OCI-LY3 (cell line): ENCODE data around the gene ITGA3.

Experiments used
- H2AFZ ChIP-seq: fragments of 200-600, 300-600 bp; shearing (Covaris generic); 2 replicates; pipeline ENCODE4 v1.6.0; 2014; ENCODE audit warnings: antibody characterized with exemption, low read depth, low read length
- H3K27ac ChIP-seq: fragments of 200-600, 300-600 bp; sonication (generic); 2 replicates; pipeline ENCODE4 v1.5.1; 2014; ENCODE audit warnings: mild to moderate bottlenecking, low read length, moderate library complexity, mixed read lengths
- H3K27me3 ChIP-seq: fragments of 200-600, 300-600 bp; sonication (generic); 2 replicates; pipeline ENCODE4 v1.6.1; 2014; ENCODE audit warnings: low read depth, low read length, mixed read lengths
- H3K36me3 ChIP-seq: fragments of 200-600, 300-600 bp; sonication (generic); replicated peaks from 2 replicates; pipeline ENCODE3; 2014; ENCODE audit warnings: low read depth, low read length, mixed read lengths
- H3K4me1 ChIP-seq: fragments of 300-600, 200-600 bp; sonication (generic); 2 replicates; pipeline ENCODE4 v1.6.1; 2014; ENCODE audit warnings: low read length, mixed read lengths
- H3K4me2 ChIP-seq: fragments of 200-600, 300-600 bp; sonication (generic); 2 replicates; pipeline ENCODE4 v1.6.1; 2014; ENCODE audit warnings: low read length, mixed read lengths
- H3K4me3 ChIP-seq: fragments of 300-600, 200-600 bp; sonication (generic); 2 replicates; pipeline ENCODE4 v1.5.1; 2014; ENCODE audit warnings: antibody characterized with exemption, mild to moderate bottlenecking, low read length, moderate library complexity
- H3K79me2 ChIP-seq: fragments of 300-600, 200-600 bp; shearing (Covaris generic); 2 replicates; pipeline ENCODE4 v1.6.1; 2014; ENCODE audit warnings: mild to moderate bottlenecking, low read length, mixed read lengths
- H3K9ac ChIP-seq: fragments of 300-600, 200-600 bp; shearing (Covaris generic); 2 replicates; pipeline ENCODE4 v1.6.0; 2014; ENCODE audit warnings: mild to moderate bottlenecking, low read length, moderate library complexity
- H3K9me3 ChIP-seq: fragments of 200-600, 300-600 bp; shearing (Covaris generic); 2 replicates; pipeline ENCODE4 v1.6.1; 2014; ENCODE audit warnings: low read length, mixed read lengths; ENCODE audit not compliant: insufficient read depth
- H4K20me1 ChIP-seq: fragments of 200-600, 300-600 bp; sonication (generic); 2 replicates; pipeline ENCODE4 v1.6.1; 2016; ENCODE audit warnings: low read length, mixed read lengths; ENCODE audit not compliant: insufficient read depth
- EZH2phosphoT487 ChIP-seq: fragments of 200-600 bp; shearing (Covaris generic); IDR thresholded peaks from 2 replicates; pipeline ENCODE4 v1.6.1; 2018; ENCODE audit warnings: antibody characterized with exemption, mixed run types, low read depth
- TF ChIP-seq, protein P1 (sequence below): fragments of 200-600, 300-600 bp; sonication (generic); IDR thresholded peaks from 2 replicates; pipeline ENCODE4 v1.5.1; 2014; ENCODE audit warnings: antibody characterized with exemption, low read length, low read depth

The ITGA3 gene

DNA sequence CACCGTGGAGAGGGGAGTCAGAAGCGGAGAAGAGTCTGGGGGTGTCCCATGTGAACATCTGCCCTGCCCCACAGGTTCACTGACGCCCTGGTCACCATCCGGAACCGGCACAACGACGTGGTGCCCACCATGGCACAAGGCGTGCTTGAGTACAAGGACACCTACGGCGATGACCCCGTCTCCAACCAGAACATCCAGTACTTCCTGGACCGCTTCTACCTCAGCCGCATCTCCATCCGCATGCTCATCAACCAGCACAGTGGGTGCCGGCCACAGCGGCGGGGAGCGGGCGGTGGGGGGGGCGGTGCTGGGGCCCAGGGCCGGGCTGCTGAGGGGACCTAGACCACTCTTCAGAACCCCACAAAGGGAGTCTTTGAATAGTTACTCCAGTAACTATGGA, 49.9 kb downstream of the ITGA3 start:
- Histone ChIP-seq H3K27ac (no peak overlapping the region), H4K20me1 (no peaks in the 10 kb centered on the region), H3K9me3 (no peaks in the 10 kb centered on the region), H3K36me3 (no peaks in the 10 kb centered on the region), H3K4me2 (no peak overlapping the region), H3K4me1 (no peaks in the 10 kb centered on the region), H3K27me3 (no peaks in the 10 kb centered on the region), H3K79me2 (no peaks in the 10 kb centered on the region), H3K9ac (no peak overlapping the region), H3K4me3 (no peak overlapping the region), H2AFZ (no peak overlapping the region)
- TF ChIP-seq EZH2phosphoT487, result no peak
- TF ChIP-seq, protein P1, sequence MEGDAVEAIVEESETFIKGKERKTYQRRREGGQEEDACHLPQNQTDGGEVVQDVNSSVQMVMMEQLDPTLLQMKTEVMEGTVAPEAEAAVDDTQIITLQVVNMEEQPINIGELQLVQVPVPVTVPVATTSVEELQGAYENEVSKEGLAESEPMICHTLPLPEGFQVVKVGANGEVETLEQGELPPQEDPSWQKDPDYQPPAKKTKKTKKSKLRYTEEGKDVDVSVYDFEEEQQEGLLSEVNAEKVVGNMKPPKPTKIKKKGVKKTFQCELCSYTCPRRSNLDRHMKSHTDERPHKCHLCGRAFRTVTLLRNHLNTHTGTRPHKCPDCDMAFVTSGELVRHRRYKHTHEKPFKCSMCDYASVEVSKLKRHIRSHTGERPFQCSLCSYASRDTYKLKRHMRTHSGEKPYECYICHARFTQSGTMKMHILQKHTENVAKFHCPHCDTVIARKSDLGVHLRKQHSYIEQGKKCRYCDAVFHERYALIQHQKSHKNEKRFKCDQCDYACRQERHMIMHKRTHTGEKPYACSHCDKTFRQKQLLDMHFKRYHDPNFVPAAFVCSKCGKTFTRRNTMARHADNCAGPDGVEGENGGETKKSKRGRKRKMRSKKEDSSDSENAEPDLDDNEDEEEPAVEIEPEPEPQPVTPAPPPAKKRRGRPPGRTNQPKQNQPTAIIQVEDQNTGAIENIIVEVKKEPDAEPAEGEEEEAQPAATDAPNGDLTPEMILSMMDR, result no peak

- Histone ChIP-seq H2AFZ (no peak overlapping the region), H3K36me3 (no peaks in the 10 kb centered on the region), H3K4me1 (no peaks in the 10 kb centered on the region), H3K27me3 (no peaks in the 10 kb centered on the region), H3K4me2 (no peak overlapping the region), H3K9ac (no peak overlapping the region), H3K9me3 (no peaks in the 10 kb centered on the region), H3K79me2 (no peaks in the 10 kb centered on the region), H3K4me3 (no peak overlapping the region), H3K27ac (no peak overlapping the region), H4K20me1 (no peaks in the 10 kb centered on the region)
- TF ChIP-seq EZH2phosphoT487, result no peak
- TF ChIP-seq, protein P1, result no peak
Measured at GRCh38 chr17:50106393-50107131, 50.7 kb downstream of the ITGA3 start.

GRCh38 chr17:50107790-50108414, 52.0 kb downstream of the ITGA3 start:
- no peaks in the 10 kb centered on the region for H3K4me1 ChIP-seq
- H3K4me2 ChIP-seq, result no peak overlapping the region
- no peak for TF ChIP-seq EZH2phosphoT487
- TF ChIP-seq, protein P1, result no peak
- H3K36me3 ChIP-seq, result no peaks in the 10 kb centered on the region
- H3K9ac ChIP-seq, result no peak overlapping the region
- no peaks in the 10 kb centered on the region for H3K79me2 ChIP-seq
- H2AFZ ChIP-seq, result no peak overlapping the region
- no peak overlapping the region for H3K27ac ChIP-seq
- H3K27me3 ChIP-seq, result no peaks in the 10 kb centered on the region
- H3K4me3 ChIP-seq, result no peak overlapping the region
- H4K20me1 ChIP-seq, result no peaks in the 10 kb centered on the region
- H3K9me3 ChIP-seq, result no peaks in the 10 kb centered on the region

- Histone ChIP-seq H3K27ac (no peak overlapping the region), H3K79me2 (no peaks in the 10 kb centered on the region), H3K4me3 (no peak overlapping the region), H4K20me1 (no peaks in the 10 kb centered on the region), H2AFZ (no peak overlapping the region), H3K9ac (no peak overlapping the region), H3K4me1 (no peaks in the 10 kb centered on the region), H3K27me3 (no peaks in the 10 kb centered on the region), H3K4me2 (no peak overlapping the region), H3K36me3 (no peaks in the 10 kb centered on the region), H3K9me3 (no peaks in the 10 kb centered on the region)
- no peak for TF ChIP-seq EZH2phosphoT487
- TF ChIP-seq, protein P1, result no peak
Measured at GRCh38 chr17:50108556-50108955, 52.6 kb downstream of the ITGA3 start.
